ENCODE results near the gene COA1. TPM values are rescaled to one million over a fixed set of nuclear protein-coding genes. Genes with fewer than 3 reads are reported as not detected.

COA1 gene
- total RNA-seq, 1 donor from 2014 or later: 27.0 TPM

- DNase-seq (ENCODE audit: low read depth in 2 of 2): peak; percentile 22 to 38
These were observed 136.3 kb downstream of the COA1 start for GRCh38 chr7:43593010-43593409.

DNA sequence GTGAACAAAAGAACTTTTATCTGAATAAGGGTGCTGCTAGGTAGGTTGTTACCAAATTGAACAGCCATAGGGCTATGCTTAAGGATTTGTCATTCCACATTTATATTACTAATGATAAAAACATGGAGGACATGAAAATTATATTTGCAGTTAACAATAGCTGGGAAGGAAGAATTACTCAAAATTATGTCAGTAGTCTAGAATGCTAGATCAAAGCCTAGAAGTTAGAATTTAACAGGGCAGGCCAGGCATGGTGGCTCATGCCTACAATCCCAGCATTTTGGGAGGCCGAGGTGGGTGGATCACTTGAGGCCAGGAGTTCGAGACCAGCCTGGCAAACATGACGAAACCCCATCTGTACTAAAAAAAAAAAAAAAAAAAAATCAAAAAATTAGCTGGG lies 137.0 kb downstream of the COA1 start:
- no peak for DNase-seq (ENCODE audit: low read depth in 2 of 2)

GRCh38 chr7:43591558-43592180 lies 137.7 kb downstream of the COA1 start:
- DNase-seq (ENCODE audit: low read depth in 2 of 2): no peak

- DNase-seq (ENCODE audit: low read depth in 2 of 2): no peak
These were observed 138.3 kb downstream of the COA1 start for GRCh38 chr7:43590862-43591557.

DNA sequence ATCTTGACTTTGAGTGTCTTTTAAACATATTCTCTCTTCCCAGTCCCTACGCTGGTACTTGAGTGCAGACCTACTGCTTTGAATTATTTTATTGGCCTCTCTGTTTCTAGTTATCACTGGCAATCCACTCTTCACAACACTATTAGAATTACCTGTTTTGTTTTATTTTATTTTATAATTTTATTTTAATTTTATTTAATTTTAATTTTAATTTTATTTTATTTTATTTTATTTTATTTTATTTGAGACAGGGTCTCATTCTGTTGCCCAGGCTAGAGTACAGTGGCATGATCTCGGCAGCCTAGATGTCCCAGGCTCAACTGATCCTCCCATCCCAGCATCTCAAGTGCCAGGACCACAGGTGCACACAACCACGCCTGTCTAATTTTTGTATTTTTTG lies 139.6 kb downstream of the COA1 start:
- DNase-seq (ENCODE audit: low read depth in 2 of 2): no peak

Other genes starting within 250 kb of the COA1 start
- gene STK17A, start 146.4 kb downstream of the COA1 start, total RNA-seq: 18.7 and 27.9 TPM in 2 replicates
- 20.0 and 21.6 TPM in 2 replicates for gene BLVRA, start 29.2 kb upstream of the COA1 start, total RNA-seq
- gene MRPS24, start 140.0 kb upstream of the COA1 start, total RNA-seq: 49.6 and 61.7 TPM in 2 replicates
- 14.6 and 20.0 TPM in 2 replicates for gene URGCP, start 177.1 kb upstream of the COA1 start, total RNA-seq
- gene UBE2D4, start 196.9 kb upstream of the COA1 start, total RNA-seq: 4.8 and 8.3 TPM in 2 replicates

Measured in lung microvascular endothelial cell (primary cell).